ENCODE data around the gene NLN. TPM values are rescaled to one million over a fixed set of nuclear protein-coding genes. Genes with fewer than 3 reads are reported as not detected.

The NLN gene
- total and polyA plus RNA-seq, 9 of the 15 experiments (the other 6 are each of a cell fraction or from before 2014, with no cell fraction given), result 6.9 to 45.2 (median 28.8) TPM

GRCh38 chr5:65822710-65823109, 100.7 kb downstream of the NLN start (continued):
- TF ChIP-seq VEZF1 (CRISPR knock-in tag; IDR thresholded peaks at IDR 0.05) (no peak), TCFL5 (CRISPR knock-in tag; conservative IDR thresholded peaks at IDR 0.05) (no peak), CLOCK (CRISPR knock-in tag; IDR thresholded peaks at IDR 0.05; ENCODE audit: borderline replicate concordance) (no peak), MLX (CRISPR knock-in tag; conservative IDR thresholded peaks at IDR 0.05) (no peak), JUND (IDR thresholded peaks at IDR 0.05; ENCODE audit: borderline replicate concordance, low read depth, low read length) (no peak), JUND (tag; IDR thresholded peaks at IDR 0.05; ENCODE audit: borderline replicate concordance, low read depth, low read length) (no peak), ZNF253 (CRISPR knock-in tag; conservative IDR thresholded peaks at IDR 0.05) (no peak)
